ENCODE results near the gene GPR35. TPM values are rescaled to one million over a fixed set of nuclear protein-coding genes. Genes with fewer than 3 reads are reported as not detected.

The GPR35 gene
- 1 to 10 TPM; 1.2 to 3.7 (median 3.0) TPM for polyA plus RNA-seq (ENCODE audit: insufficient read depth in 1 of 5, insufficient read length in 5 of 5, low replicate concordance in 1 of 5)
- long read RNA-seq, donor 1, partial matches to known transcripts, result 0 of 3 reads
- long read RNA-seq, donor 1, other reads (novel, unspliced or antisense), result 0 of 3 reads
- long read RNA-seq, donor 2, result 0 reads
- long read RNA-seq, donor 3, partial matches to known transcripts, result 0 of 3 reads
- long read RNA-seq, donor 3, other reads (novel, unspliced or antisense), result 0 of 3 reads
- long read RNA-seq, donor 4, partial matches to known transcripts, result 0 of 1 reads
- long read RNA-seq, donor 4, other reads (novel, unspliced or antisense), result 0 of 1 reads
- long read RNA-seq, donor 5, partial matches to known transcripts, result 0 of 2 reads
- long read RNA-seq, donor 5, other reads (novel, unspliced or antisense), result 0 of 2 reads
- long read RNA-seq, donor 6, partial matches to known transcripts, result 0 of 4 reads
- long read RNA-seq, donor 6, other reads (novel, unspliced or antisense), result 0 of 4 reads
- long read RNA-seq, donor 7, partial matches to known transcripts, result 0 of 2 reads
- long read RNA-seq, donor 7, other reads (novel, unspliced or antisense), result 0 of 2 reads
- long read RNA-seq, donor 8, result 0 reads

GRCh38 chr2:240624950-240625621, at the start of gene GPR35:
TSS of gene GPR35 (plus strand) at chr2:240625480. CDS start at chr2:240629953, 4,473 bp downstream.
- DNase-seq, result no peak

GRCh38 chr2:240576036-240576435, 49.2 kb upstream of the GPR35 start:
- DNase-seq, result no peak

DNA sequence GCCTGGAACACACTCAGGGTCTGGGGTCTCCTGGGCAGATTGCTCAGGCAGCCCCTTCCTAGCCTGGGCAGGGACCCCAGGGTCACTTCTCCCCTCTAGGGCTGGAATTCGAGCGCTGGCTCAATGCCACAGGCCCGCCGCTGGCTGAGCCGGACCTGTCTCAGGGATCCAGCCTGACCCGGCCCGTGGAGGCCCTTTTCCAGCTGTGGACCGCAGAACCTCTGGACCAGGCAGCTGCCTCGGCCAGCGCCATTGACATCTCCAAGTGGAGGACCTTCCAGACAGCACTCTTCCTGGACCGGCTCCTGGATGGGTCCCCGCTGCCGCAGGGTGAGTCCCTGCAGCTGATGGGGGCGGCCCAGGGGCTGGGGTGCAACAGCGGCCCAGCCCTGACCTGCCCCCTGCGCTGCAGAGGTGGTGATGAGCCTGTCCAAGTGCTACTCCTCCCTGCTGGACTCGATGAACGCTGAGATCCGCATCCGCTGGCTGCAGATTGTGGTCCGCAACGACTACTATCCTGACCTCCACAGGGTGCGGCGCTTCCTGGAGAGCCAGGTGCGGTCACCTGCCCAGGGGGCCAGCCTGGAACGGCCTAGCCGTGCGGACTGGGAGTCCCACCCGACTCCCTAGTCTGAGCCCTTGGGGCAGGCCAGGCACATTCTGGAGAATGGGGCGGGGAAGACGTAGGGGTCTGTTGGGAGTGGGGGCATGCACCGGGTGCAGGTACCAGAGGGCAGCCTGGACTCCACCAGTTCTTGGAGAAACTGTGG, 48.7 kb upstream of the GPR35 start:
- DNase-seq, result no peak

- no peak for DNase-seq
Observed at GRCh38 chr2:240577281-240578109, 47.8 kb upstream of the GPR35 start.

DNA sequence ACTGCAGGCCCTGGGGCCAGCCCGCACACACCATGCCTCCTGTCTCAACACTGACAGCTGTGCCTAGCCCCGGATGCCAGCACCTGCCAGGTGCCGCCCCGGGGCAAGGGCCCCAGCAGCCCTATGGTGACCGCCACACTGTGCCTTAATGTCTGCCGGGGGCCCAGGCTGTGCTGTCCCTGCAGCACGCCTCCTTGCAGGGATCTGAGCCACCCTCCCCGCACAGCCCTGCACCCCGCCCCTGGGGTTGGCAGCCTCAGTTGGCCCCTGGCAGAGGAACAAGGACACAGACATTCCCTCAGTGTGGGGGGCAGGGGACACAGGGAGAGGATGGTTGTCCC, 47.2 kb upstream of the GPR35 start:
- no peak for DNase-seq

DNA sequence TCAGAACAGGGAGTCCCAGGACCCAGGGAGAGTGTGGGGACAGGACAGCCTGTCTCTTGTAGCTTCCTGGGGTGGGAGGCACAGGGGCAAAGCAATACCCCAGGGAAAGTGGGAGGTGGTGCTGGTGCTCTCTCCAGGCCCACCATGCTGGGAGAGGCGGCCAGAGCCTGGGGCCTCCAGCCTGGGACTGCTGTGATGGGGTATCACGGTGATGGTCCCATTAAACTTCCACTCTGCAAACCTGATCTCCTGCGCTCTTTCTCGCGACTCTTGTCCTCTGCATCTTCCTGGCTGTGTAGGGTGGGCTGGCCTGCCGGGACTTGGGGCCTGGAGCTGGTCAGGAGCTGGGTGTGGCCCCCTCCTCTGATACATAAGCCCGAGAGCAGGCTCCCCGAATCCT, 46.8 kb upstream of the GPR35 start:
- DNase-seq, result no peak

DNA sequence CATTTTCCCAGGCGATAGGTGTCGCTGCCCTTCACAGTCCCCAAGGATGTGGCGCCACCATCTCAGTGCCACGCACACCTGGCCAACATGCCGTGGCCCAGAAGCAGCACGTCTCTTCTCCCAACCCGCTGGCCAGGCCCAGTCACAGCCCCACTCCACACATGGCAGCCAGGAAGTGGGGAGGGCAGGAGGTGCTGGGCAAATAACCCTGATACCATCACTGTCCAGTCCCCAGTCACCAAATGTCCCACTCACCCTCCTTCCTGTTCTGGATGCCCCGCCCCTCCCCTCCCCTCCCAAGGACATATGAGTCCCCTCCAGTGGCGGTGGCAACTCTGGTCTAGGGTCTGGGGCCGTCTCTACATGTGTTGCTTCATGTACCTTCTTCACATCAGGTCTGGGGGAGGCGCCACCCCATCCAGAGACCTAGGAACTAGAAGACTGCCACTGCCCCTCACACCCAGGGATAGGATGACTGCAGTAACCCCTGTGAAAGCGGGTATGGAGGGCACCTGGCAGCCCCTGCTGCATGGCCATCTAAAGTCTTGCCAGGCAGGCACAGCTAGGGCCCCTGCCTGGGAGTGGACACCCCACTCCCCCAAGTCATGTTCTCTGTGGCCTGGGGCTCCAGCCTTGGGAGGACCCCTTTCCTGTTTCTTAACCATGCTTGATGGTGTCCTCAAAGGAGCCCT, 46.1 kb upstream of the GPR35 start:
- no peak for DNase-seq

- no peak for DNase-seq
Observed at GRCh38 chr2:240579771-240580614, 45.3 kb upstream of the GPR35 start.

DNA sequence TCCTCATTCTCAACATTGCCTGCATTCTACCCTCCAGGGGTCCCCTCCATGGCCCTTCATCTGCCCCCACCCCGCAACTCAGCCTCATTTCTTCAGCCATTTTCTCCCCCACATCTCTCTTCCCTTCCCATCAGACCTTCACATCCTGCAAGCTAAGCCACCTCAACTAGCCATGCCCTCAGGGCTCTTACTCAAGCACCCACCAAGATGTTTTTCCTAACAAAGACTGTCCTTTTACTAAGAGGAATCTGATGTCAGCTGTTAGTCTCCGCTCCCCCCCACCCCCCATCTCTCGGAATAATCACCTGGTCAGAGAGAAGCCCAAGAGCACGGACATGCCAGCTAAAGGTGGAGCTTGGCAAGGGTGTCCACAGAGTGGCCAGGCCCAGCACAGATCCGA, 43.5 kb upstream of the GPR35 start:
- no peak for DNase-seq

DNA sequence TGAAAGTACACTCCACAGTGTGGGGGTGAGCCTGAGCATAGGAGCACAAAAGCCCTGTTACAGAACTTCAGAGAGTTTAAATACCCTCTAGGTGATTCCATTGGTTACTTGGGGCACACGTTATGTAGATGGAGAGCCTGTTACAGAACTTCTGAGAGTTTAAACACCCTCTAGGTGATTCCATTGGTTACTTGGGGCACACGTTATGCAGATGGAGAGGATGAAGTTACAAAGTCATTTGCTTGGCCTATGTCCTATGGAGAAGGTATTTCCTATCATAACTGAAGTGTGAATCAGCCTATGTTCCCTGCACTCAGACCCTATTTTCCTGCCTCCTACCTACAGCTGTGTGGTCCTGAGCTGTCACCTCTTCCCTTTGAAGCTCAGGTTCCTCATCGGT, 42.5 kb upstream of the GPR35 start:
- no peak for DNase-seq

- no peak for DNase-seq
Observed at GRCh38 chr2:240583774-240584173, 41.5 kb upstream of the GPR35 start.

GRCh38 chr2:240584486-240585031, 40.7 kb upstream of the GPR35 start:
- no peak for DNase-seq

DNA sequence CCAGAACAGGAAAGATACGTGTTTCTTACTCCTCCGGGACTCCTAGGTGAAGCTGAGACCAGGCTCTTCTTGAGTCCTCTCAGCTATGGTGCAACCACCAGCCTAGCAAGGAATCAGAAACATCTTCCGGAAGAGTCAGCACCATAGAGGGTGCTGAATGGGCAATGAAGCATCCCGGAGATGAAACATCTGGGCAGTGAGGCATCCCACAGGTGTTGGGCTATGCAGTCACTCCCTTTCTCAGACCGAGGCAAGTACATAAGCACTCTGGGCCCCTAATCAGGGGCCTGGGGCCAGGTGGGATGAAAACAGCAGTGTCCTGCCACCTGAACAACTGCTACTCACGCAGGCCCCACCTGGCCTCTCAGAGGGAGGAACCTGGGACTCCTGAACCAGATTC, 40.2 kb upstream of the GPR35 start:
- DNase-seq, result no peak

DNA sequence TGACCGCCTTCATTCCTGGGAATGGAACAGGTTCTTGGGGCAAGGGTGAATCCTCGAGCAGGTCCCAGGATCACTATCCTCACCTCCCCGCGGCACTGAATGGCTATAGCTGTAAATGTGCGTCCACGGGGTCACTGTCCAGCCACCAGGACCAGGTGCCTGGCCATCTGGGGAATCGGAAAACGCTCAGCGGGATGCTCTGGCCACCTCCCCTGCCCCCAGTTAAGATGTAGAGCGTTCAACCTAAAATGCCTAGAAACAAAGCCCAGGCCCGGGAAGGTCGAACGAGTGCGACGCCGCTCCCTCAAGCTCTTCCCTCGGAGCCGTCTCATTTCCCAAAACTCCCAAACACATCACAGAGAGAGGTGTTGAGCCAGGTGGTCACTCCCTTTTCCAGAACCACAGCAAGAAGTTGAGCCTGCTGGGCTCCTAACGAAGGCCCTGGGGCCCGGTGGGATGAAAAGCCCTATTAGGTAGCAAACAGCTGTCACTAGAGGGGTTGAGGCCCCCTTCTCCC, 39.5 kb upstream of the GPR35 start:
- no peak for DNase-seq

GRCh38 chr2:240586198-240586918, 38.9 kb upstream of the GPR35 start, which contains the start of gene CAPN10:
TSS of gene CAPN10 (plus strand) at chr2:240586734. CDS start at chr2:240586912, 178 bp downstream.
- DNase-seq, result peak; percentile 94 to 95

- no peak for DNase-seq
Observed at GRCh38 chr2:240586919-240587800, 38.1 kb upstream of the GPR35 start.

- DNase-seq, result no peak
Observed at GRCh38 chr2:240588006-240588655, 37.1 kb upstream of the GPR35 start.
